OCI-LY7 (cell line): Measurements from ENCODE around the gene TAF7. TPM values are rescaled to one million over a fixed set of nuclear protein-coding genes. Genes with fewer than 3 reads are reported as not detected.
A peak's percentile ranks its signal among the peaks of the same experiment; 100 is the strongest.
"Not testable (repeated sequence)": the region's sequence is repeated elsewhere in the genome, so short reads cannot be mapped to it uniquely, and the experiment has no call there.

Experiments
- BruUV-seq: library from RNA; stranded (reverse); fragments of 400-500 nt; replicated peaks from 2 replicates; lab custom pipeline; 2021; lab: Mats Ljungman, UMichigan
- CTCF ChIA-PET: fragments of 300-600 bp; sonication (Branson Sonifier 250); formaldehyde crosslinking; loops from one replicate; lab custom pipeline; 2022; ENCODE audit warnings: antibody characterized with exemption; ENCODE audit not compliant: unreplicated experiment; lab: Charles Lee
- POLR2A ChIA-PET: fragments of 300-600 bp; sonication (Branson Sonifier 250); formaldehyde crosslinking; loops from one replicate; lab custom pipeline; 2022; ENCODE audit warnings: antibody characterized with exemption; lab: Charles Lee
- DNase-seq: peaks from one replicate; pipeline ENCODE4 v3.0.0-alpha.2; 2015; ENCODE audit warnings: low spot score
- H2AFZ ChIP-seq: fragments of 200-600 bp; sonication (generic), shearing (Covaris generic); 2 replicates; pipeline ENCODE4 v1.6.1; 2014; ENCODE audit warnings: mild to moderate bottlenecking, antibody characterized with exemption, low read length, moderate library complexity
- H3K27ac ChIP-seq: fragments of 200-600 bp; sonication (generic); 2 replicates; pipeline ENCODE4 v1.5.1; 2014; ENCODE audit warnings: mixed run types, low read depth, mild to moderate bottlenecking, moderate library complexity, low read length, inconsistent platforms; ENCODE audit not compliant: poor library complexity, severe bottlenecking
- H3K36me3 ChIP-seq: fragments of 200-600 bp; sonication (generic); 2 replicates; pipeline ENCODE4 v1.6.1; 2014; ENCODE audit warnings: mild to moderate bottlenecking, antibody characterized with exemption, low read length, moderate library complexity, mixed read lengths; ENCODE audit not compliant: insufficient read depth
- H3K4me1 ChIP-seq: fragments of 200-600 bp; sonication (generic); 2 replicates; pipeline ENCODE4 v1.5.1; 2014; ENCODE audit warnings: mild to moderate bottlenecking, low read length; ENCODE audit not compliant: insufficient read depth, poor library complexity, severe bottlenecking
- H3K4me2 ChIP-seq: fragments of 200-600 bp; sonication (generic); 2 replicates; pipeline ENCODE4 v1.6.1; 2014; ENCODE audit warnings: mild to moderate bottlenecking, low read length
- H3K4me3 ChIP-seq: fragments of 200-600 bp; sonication (generic); 2 replicates; pipeline ENCODE4 v1.5.1; 2014; ENCODE audit warnings: mild to moderate bottlenecking, low read depth, low read length; ENCODE audit not compliant: poor library complexity, severe bottlenecking
- H3K79me2 ChIP-seq: fragments of 200-600 bp; sonication (generic); 2 replicates; pipeline ENCODE4 v1.6.1; 2016; ENCODE audit warnings: low read depth, mild to moderate bottlenecking, low read length, moderate library complexity, mixed read lengths; ENCODE audit not compliant: insufficient read depth
- H3K9me2 ChIP-seq: fragments of 200-600 bp; sonication (generic); 2 replicates; pipeline ENCODE4 v1.6.1; 2016; ENCODE audit warnings: mild to moderate bottlenecking, low read length, mixed read lengths; ENCODE audit not compliant: insufficient read depth
- H3K9me3 ChIP-seq: fragments of 200-600 bp; sonication (generic); 2 replicates; pipeline ENCODE4 v1.6.1; 2014; ENCODE audit warnings: mild to moderate bottlenecking, mixed run types, low read length, mixed read lengths
- H4K20me1 ChIP-seq: fragments of 200-600 bp; sonication (generic); 2 replicates; pipeline ENCODE4 v1.6.1; 2014; ENCODE audit warnings: mild to moderate bottlenecking, antibody characterized with exemption, low read length, moderate library complexity, mixed read lengths; ENCODE audit not compliant: insufficient read depth
- CTCF ChIP-seq: fragments of 200-600 bp; sonication (generic); conservative IDR thresholded peaks from 2 replicates; pipeline ENCODE4 v1.5.1; 2014; ENCODE audit warnings: mild to moderate bottlenecking, antibody characterized with exemption, low read length, moderate library complexity, mixed read lengths
- EZH2phosphoT487 ChIP-seq: fragments of 200-600 bp; sonication (generic); IDR thresholded peaks from 2 replicates; pipeline ENCODE4 v1.6.1; 2018; ENCODE audit warnings: low read depth, borderline replicate concordance, mild to moderate bottlenecking, mixed run types, antibody characterized with exemption, low read length, moderate library complexity, mixed read lengths
- intact Hi-C: fragments of 100-400 bp; cut with micrococcal nuclease; formaldehyde crosslinking; loops from one replicate; pipeline ENCODE4 v1.10.0; 2022; ENCODE audit not compliant: unreplicated experiment
- total RNA-seq, 2 experiments: library from RNA; depleted of rRNA in 1 of 2; stranded (reverse); fragments of >200 nt in 1 of 2; shearing (Covaris generic) in 1 of 2; gene quantifications; 2 replicates each; pipeline ENCODE4 v1.2.3, GENCODE V29; 2014 to 2022

TAF7 gene
- total RNA-seq, 2 experiments from 2014 or later: 103 to 115 TPM

- peak overlapping the region; percentile 79 for H3K4me2 ChIP-seq
- H3K9me3 ChIP-seq: peaks cover 49% of the 10 kb centered on the region
- BruUV-seq: no TSS peak
- DNase-seq: no peak
- peaks cover 34% of the 10 kb centered on the region for H3K4me1 ChIP-seq
- CTCF ChIA-PET: interaction anchor here (0.6 to 2.0 kb wide), 9 partner anchors 8 to 194 kb away, joined by 3 to 5 read pairs (median 3); partner anchors contain the start of gene PCDHGA1
- POLR2A ChIA-PET: interaction anchor here (0.6 to 3.2 kb wide), 16 partner anchors 8 to 1037 kb away, joined by 3 to 29 read pairs (median 4); partner anchors contain the start of gene PCDHGA1
- H2AFZ ChIP-seq: no peak overlapping the region
- H3K27ac ChIP-seq: peak overlapping the region; percentile 85
- H3K79me2 ChIP-seq: peaks cover 64% of the 10 kb centered on the region
- peaks cover 57% of the 10 kb centered on the region for H3K36me3 ChIP-seq
- H3K4me3 ChIP-seq: peak overlapping the region; percentile 96
- no peaks in the 10 kb centered on the region for H3K9me2 ChIP-seq
- intact Hi-C loops: loop anchor here (10.0 kb wide), 1 partner anchor 785 kb away; the partner anchor contains the start of gene NDFIP1
- H4K20me1 ChIP-seq: no peaks in the 10 kb centered on the region
- TF ChIP-seq EZH2phosphoT487 (no peak), CTCF (no peak)
Measured at GRCh38 chr5:141319699-141320098, 885 bp downstream of the TAF7 start.

DNA sequence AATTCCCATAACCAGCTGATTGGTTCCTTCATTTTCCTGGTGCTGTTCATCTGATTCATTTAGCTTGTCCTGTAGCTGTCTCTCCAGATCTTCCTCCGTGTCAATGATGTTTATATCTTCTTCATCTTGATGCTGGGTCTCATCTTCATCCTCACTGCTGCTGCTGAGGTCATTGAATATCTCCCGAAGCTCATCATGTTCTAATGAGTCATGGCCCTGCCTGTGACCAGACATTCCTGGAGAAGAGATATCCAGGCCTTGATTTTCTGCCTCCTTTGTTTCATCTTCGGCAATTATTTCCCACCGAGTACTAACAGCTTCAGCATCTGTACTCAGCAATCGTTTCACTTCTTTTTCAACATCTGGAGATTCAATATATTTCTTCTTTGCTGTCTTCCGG, 1.4 kb downstream of the TAF7 start:
- Histone ChIP-seq H4K20me1 (no peaks in the 10 kb centered on the region), H3K4me3 (peak overlapping the region; percentile 96), H3K27ac (no peak overlapping the region), H3K36me3 (peaks cover 62% of the 10 kb centered on the region), H3K79me2 (peaks cover 69% of the 10 kb centered on the region), H3K9me2 (no peaks in the 10 kb centered on the region), H3K4me2 (peak overlapping the region; percentile 79), H3K4me1 (peaks cover 34% of the 10 kb centered on the region), H3K9me3 (peaks cover 51% of the 10 kb centered on the region), H2AFZ (no peak overlapping the region)
- ChIA-PET CTCF (interaction anchor here (1.0 to 2.0 kb wide), 3 partner anchors 18 to 71 kb away, joined by 3 to 5 read pairs (median 3); no protein-coding TSS in a partner anchor), POLR2A (interaction anchor here (1.4 to 3.2 kb wide), 5 partner anchors 11 to 522 kb away, joined by 3 to 29 read pairs (median 3); partner anchors contain the start of gene PCDHGA1)
- no peak for TF ChIP-seq EZH2phosphoT487
- no peak for DNase-seq
- intact Hi-C loops: no loop called here
- no TSS peak for BruUV-seq

DNA sequence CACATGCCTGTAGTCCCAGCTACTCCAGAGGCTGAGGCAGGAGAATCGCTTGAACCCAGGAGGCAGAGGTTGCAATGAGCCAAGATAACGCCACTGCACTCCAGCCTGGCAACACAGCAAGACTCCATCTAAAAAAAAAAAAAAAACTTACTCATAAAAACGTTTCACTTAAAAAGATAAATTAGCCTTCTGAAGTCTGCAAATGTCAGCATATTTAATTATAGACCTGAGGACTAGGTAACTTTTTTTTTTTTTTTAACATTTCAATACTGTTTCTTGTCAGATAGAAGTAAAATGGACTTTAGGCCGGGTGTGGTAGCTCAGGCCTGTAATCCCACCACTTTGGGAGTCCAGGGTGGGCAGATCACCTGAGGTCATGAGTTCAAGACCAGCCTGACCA, 3.6 kb downstream of the TAF7 start:
- H3K4me2 ChIP-seq, H3K4me3 ChIP-seq, H2AFZ ChIP-seq, H3K27ac ChIP-seq, BruUV-seq, POLR2A ChIA-PET, H3K9me2 ChIP-seq, DNase-seq, CTCF ChIA-PET, intact Hi-C loops, H4K20me1 ChIP-seq: not testable (repeated sequence)
- Histone ChIP-seq H3K9me3 (peaks cover 51% of the 10 kb centered on the region), H3K36me3 (peaks cover 83% of the 10 kb centered on the region), H3K4me1 (peaks cover 28% of the 10 kb centered on the region), H3K79me2 (peaks cover 80% of the 10 kb centered on the region)
